ENCODE measurements around the gene SLC16A3. TPM values are rescaled to one million over a fixed set of nuclear protein-coding genes. Genes with fewer than 3 reads are reported as not detected.
A peak's percentile ranks its signal among the peaks of the same experiment; 100 is the strongest.

Gene SLC16A3
- total RNA-seq, 6 experiments from 2014 or later = 4.1 to 34.0 (median 7.3) TPM

DNA sequence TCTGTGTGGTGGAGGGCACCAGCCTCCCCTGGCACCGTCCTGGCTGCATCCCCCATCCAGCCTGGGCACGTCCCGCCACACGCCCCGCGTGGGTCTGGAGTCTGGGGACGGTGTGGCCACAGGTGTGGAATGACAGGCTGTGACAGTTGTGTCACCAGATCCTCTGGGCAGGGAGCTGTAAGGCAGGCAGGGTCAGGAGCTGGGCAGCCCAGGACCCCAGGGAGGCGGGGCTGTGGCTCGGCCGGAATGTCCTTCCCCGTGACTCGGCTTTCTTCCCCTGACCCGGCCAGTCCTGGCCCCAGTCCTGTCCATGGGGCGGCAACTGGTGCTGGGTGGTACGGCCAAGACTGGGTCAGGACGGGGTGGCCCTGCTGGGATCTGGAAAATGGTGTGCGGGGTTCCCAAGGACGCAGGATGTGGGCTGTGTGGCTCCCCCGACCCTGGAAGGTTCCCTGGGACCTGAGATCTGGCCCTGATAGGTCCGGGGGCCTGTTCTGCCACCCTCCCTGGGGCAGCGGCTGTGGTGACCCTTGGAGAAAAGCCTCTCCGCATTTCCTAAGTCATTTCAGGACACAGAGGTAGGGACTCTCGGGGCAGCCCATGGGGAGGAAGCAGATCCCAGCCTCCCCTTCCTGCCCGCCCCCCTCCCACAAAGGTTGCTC is 3.3 kb upstream of the SLC16A3 start:
- Histone ChIP-seq H3K4me1 (peaks cover 0 to 4% (median 0%) of the 10 kb centered on the region in 4 donors), H3K4me3 (no peak overlapping the region), H3K9me3 (no peaks in the 10 kb centered on the region), H3K36me3 (no peaks in the 10 kb centered on the region), H3K27ac (no peak overlapping the region), H3K27me3 (no peaks in the 10 kb centered on the region)
- no CpG with 5 or more reads among the region's 24 CpGs for WGBS (ENCODE audit: insufficient coverage, low coverage, low lambda C conversion rate, missing lambda C conversion rate)
- intact Hi-C loops (cut with DNase I) = no loop called here
- TF ChIP-seq POLR2A (IDR thresholded peaks at IDR 0.05) (no peak), CTCF (IDR thresholded peaks at IDR 0.05) (no peak)
- DNase-seq = no peak
- ATAC-seq = peak in 2 of 4 donors; percentile 2 to 13

DNA sequence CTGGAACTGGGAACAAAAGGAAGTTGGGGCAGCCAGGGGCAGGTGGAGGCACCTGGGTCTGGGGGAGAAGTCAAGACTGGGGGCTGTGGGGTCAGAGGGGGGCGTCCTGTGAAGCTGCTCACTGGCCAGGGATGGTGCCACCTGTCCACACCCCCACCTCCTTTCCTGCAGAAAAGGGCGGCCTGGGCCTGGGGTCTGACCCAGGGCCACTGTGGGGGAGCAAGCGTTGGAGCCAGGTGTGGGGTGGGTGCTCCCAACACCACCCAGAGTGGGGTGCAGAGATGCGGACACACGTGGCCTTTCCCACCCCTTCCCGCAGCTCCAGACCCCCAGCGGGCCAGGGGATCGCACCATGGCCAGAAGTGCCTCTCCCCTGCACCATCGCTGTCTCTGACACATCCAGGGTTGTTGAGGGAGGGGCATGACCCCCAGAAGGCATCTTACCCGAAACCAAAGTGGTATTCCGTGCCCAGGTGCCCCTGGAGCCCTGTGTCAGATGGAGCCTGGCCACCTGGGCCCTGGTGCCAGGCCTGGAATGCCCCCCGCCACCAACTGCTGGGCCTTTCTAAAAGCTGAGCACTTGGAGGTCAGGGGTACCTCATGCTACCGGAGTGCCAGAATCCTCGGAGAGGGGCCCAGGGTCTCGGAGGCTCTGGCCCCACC is 2.6 kb upstream of the SLC16A3 start:
- TF ChIP-seq CTCF (IDR thresholded peaks at IDR 0.05) (no peak), POLR2A (IDR thresholded peaks at IDR 0.05) (no peak)
- ATAC-seq = no peak
- no peak overlapping the region for H3K27ac ChIP-seq
- no CpG with 5 or more reads among the region's 15 CpGs for WGBS (ENCODE audit: insufficient coverage, low coverage, low lambda C conversion rate, missing lambda C conversion rate)
- H3K4me3 ChIP-seq = no peak overlapping the region
- intact Hi-C loops (cut with DNase I) = no loop called here
- no peaks in the 10 kb centered on the region for H3K36me3 ChIP-seq
- H3K27me3 ChIP-seq = no peaks in the 10 kb centered on the region
- peaks cover 0 to 9% (median under 1%) of the 10 kb centered on the region in 4 donors for H3K4me1 ChIP-seq
- H3K9me3 ChIP-seq = no peaks in the 10 kb centered on the region
- DNase-seq = no peak

GRCh38 chr17:82226809-82227628 is 1.8 kb upstream of the SLC16A3 start:
- Histone ChIP-seq H3K27ac (no peak overlapping the region), H3K9me3 (no peaks in the 10 kb centered on the region), H3K4me1 (peaks cover 0 to 14% (median 3%) of the 10 kb centered on the region in 4 donors), H3K36me3 (no peaks in the 10 kb centered on the region), H3K4me3 (no peak overlapping the region), H3K27me3 (no peaks in the 10 kb centered on the region)
- ATAC-seq = no peak
- intact Hi-C loops (cut with DNase I) = no loop called here
- TF ChIP-seq CTCF (IDR thresholded peaks at IDR 0.05) = no peak
- no peak for TF ChIP-seq POLR2A (IDR thresholded peaks at IDR 0.05)
- 100% methylated on average over 2 of the region's 16 CpGs for WGBS (ENCODE audit: insufficient coverage, low coverage, low lambda C conversion rate, missing lambda C conversion rate)
- no peak for DNase-seq

- DNase-seq = no peak
- peak overlapping the region; percentile 25 to 52 (median 39) for H3K4me3 ChIP-seq
- H3K4me1 ChIP-seq = peaks cover 0 to 14% (median 3%) of the 10 kb centered on the region in 4 donors
- TF ChIP-seq CTCF (IDR thresholded peaks at IDR 0.05) = no peak
- no peak for TF ChIP-seq POLR2A (IDR thresholded peaks at IDR 0.05)
- 78% methylated on average over 4 of the region's 18 CpGs for WGBS (ENCODE audit: insufficient coverage, low coverage, low lambda C conversion rate, missing lambda C conversion rate)
- H3K9me3 ChIP-seq = no peaks in the 10 kb centered on the region
- intact Hi-C loops (cut with DNase I) = no loop called here
- no peaks in the 10 kb centered on the region for H3K27me3 ChIP-seq
- H3K27ac ChIP-seq = peak overlapping the region; percentile 64 to 95 (median 87)
- no peak for ATAC-seq
- H3K36me3 ChIP-seq = no peaks in the 10 kb centered on the region
These were observed 1.1 kb upstream of the SLC16A3 start for GRCh38 chr17:82227629-82228277.
